AG04449 (cell line): Measurements from ENCODE around the gene TLL2.

Experiments used
- CTCF ChIA-PET: fragments of 350-600 bp; formaldehyde crosslinking; extraction: SDS; loops from one replicate; lab custom pipeline; 2021; ENCODE audit warnings: antibody characterized with exemption; lab: Yijun Ruan, JAX
- POLR2A ChIA-PET: fragments of 400-600, 350-600 bp; formaldehyde crosslinking; extraction: SDS; loops from one replicate; lab custom pipeline; 2020; ENCODE audit warnings: antibody characterized with exemption, inconsistent platforms; lab: Yijun Ruan, JAX
- DNase-seq: peaks from one replicate; pipeline ENCODE4 v3.0.0-alpha.2; 2010; ENCODE audit warnings: low read depth, low spot score
- H3K4me3 ChIP-seq: 2 replicates; pipeline ENCODE4 v1.5.1; 2011; ENCODE audit warnings: low read depth, mild to moderate bottlenecking, control low read depth, low read length
- TF ChIP-seq, protein P1 (sequence below): IDR thresholded peaks from one replicate; pipeline ENCODE4 v1.5.1; 2011; ENCODE audit warnings: mild to moderate bottlenecking, moderate library complexity, low read length, control low read depth, inconsistent platforms; ENCODE audit not compliant: insufficient read depth; ENCODE audit errors: missing control alignments

The TLL2 gene

DNA sequence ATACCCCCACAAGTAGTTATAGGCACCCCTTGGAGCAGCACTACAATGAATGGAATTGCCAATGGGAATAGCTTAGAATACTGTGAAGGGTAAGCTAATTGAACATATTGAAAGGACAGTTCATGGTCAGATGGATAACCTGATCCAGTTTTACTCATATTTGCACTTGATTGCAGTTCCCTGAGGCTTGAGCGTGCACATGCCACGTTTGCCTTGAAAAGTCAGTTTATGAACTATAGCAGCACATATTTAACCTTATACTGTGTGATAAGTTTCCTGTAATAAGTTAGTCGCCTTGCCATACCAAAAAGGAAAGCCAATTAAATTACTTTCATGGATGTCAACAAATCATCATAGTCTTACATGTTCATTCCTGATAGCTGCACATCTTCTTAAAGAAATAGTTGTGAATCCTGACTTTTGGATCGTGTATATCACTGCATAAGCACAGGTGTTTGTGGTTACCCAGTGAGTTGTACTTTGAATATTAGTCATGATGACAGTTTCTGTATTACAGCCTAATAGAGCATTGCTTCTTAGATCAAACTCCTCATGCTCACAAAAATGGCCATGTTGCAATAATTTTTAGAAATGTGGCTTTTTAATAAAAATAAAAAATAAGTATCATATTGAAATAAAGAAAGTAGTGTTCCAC is 187.9 kb downstream of the TLL2 start:
- POLR2A ChIA-PET: no interaction called here
- no peak for DNase-seq
- CTCF ChIA-PET: interaction anchor here (0.8 kb wide), 1 partner anchor 8 kb away, joined by 3 read pairs; no protein-coding TSS in a partner anchor
- no peak overlapping the region for H3K4me3 ChIP-seq
- TF ChIP-seq, protein P1, sequence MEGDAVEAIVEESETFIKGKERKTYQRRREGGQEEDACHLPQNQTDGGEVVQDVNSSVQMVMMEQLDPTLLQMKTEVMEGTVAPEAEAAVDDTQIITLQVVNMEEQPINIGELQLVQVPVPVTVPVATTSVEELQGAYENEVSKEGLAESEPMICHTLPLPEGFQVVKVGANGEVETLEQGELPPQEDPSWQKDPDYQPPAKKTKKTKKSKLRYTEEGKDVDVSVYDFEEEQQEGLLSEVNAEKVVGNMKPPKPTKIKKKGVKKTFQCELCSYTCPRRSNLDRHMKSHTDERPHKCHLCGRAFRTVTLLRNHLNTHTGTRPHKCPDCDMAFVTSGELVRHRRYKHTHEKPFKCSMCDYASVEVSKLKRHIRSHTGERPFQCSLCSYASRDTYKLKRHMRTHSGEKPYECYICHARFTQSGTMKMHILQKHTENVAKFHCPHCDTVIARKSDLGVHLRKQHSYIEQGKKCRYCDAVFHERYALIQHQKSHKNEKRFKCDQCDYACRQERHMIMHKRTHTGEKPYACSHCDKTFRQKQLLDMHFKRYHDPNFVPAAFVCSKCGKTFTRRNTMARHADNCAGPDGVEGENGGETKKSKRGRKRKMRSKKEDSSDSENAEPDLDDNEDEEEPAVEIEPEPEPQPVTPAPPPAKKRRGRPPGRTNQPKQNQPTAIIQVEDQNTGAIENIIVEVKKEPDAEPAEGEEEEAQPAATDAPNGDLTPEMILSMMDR: no peak

DNA sequence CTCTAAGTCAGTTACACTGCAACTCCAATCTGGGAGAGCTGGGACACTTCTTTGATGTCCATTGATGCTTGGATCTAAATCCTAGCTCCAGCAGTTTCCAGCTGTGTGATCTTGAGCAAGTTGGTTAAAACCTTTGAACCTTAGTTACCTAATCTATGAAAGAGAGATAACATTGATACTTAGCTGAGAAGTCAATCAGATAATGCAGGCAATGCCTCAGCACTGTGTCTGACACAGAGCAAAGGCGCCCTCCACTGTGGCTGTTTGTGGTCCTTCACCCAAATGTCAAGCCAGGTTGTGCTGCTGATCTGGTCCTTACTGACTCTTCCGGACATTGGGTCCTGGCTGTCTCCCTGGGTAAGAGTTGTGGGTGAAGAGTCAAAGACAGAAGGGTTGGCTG is 189.3 kb downstream of the TLL2 start:
- TF ChIP-seq, protein P1: no peak
- DNase-seq: no peak
- H3K4me3 ChIP-seq: no peak overlapping the region
- POLR2A ChIA-PET: interaction anchor here (0.6 kb wide), 1 partner anchor 134 kb away, joined by 3 read pairs; no protein-coding TSS in a partner anchor
- CTCF ChIA-PET: no interaction called here

DNA sequence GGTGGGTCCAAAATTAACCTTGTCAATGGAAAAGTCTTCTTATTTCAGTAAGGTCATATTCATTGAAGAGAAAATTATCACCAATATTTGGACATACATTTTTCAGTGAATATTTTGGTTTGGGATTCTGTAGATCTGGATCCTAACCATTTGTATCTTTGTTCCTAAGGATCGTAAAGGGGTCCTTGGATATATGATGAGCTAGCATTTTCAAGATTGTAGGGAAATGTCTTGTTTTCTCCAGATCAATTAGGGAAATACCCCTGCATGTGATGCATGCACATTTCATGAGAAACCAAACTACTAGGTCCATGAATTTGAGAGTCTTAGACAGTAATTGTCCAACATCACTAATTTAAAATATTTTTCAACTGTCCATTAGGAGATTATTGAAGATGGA is 191.5 kb downstream of the TLL2 start:
- ChIA-PET POLR2A (interaction anchor here (0.6 kb wide), 1 partner anchor 1012 kb away, joined by 3 read pairs; the partner anchor contains the start of gene FRAT2), CTCF (interaction anchor here (1.3 to 2.9 kb wide), 4 partner anchors 12 to 306 kb away, joined by 3 to 18 read pairs (median 4); no protein-coding TSS in a partner anchor)
- TF ChIP-seq, protein P1: no peak
- DNase-seq: no peak
- H3K4me3 ChIP-seq: no peak overlapping the region

DNA sequence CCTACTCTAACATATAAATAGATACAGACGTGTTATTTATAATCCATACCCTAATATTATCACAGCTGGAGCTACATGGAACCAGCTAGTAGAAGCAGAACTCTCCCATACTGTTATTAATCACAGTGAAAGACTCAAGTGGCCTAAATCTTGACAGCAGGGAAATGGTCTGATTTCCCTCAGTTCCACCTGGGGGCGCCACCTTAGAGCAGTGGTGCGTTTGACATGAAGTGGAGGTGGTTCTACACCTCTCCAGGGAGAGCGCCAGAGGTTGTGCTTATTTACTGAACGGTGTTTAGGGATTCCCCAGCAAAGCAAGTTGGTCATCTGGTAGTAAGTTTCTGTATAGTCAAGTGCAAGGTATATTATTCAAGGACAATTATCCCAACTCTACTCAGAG is 191.9 kb downstream of the TLL2 start:
- ChIA-PET POLR2A (interaction anchor here (0.6 kb wide), 1 partner anchor 1013 kb away, joined by 3 read pairs; the partner anchor contains the start of gene FRAT2), CTCF (interaction anchor here (1.0 to 2.9 kb wide), 5 partner anchors 13 to 305 kb away, joined by 3 to 18 read pairs (median 4); no protein-coding TSS in a partner anchor)
- H3K4me3 ChIP-seq: no peak overlapping the region
- DNase-seq: no peak
- TF ChIP-seq, protein P1: no peak

DNA sequence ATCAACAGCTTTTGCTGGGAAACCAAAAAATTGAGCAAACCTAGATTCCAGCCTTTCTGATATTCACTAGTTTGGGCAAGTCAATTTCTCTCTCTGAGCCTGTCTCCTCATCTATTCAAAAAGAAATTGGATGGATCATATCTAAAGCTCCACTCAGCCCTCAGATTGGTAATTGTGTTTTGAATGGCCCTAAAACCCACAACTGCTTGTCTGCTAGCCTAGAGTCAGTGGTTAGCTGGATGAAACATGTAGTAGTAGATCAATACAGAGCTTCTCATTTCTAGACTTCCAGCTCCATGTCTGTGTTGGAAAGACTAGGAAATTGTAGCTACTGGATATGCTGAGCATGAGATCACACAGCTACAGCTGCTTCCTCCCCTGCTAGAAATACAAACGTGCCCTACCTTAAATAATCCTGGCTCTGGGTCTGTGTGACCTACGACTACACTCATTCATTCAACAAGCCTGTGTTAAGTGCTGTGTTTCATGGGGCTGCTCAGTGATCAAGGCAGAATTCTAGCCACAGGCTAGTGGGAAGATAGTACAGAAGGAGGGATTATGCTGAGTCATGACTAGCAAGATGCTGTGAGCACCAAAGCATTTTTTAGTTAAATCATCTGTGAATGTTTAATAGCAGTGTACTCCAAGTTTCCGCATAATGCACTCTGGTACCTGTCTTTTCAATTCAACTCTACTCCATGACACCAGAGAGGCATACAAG is 193.8 kb downstream of the TLL2 start:
- POLR2A ChIA-PET: no interaction called here
- no peak for DNase-seq
- TF ChIP-seq, protein P1: no peak
- CTCF ChIA-PET: interaction anchor here (1.5 kb wide), 1 partner anchor 91 kb away, joined by 3 read pairs; no protein-coding TSS in a partner anchor
- no peak overlapping the region for H3K4me3 ChIP-seq
